SW 1271 (cell line): ENCODE data around the gene CELA2B.
"Not testable (repeated sequence)": the region's sequence is repeated elsewhere in the genome, so short reads cannot be mapped to it uniquely, and the experiment has no call there.

Experiments
- DNase-seq, 2 experiments: peaks; one replicate each; lab custom pipeline; 2025; lab: John Stamatoyannopoulos, UW

The CELA2B gene

GRCh38 chr1:15501208-15502032, 25.5 kb downstream of the CELA2B start:
- peak in 1 of 2 experiments; percentile 6 for DNase-seq

DNA sequence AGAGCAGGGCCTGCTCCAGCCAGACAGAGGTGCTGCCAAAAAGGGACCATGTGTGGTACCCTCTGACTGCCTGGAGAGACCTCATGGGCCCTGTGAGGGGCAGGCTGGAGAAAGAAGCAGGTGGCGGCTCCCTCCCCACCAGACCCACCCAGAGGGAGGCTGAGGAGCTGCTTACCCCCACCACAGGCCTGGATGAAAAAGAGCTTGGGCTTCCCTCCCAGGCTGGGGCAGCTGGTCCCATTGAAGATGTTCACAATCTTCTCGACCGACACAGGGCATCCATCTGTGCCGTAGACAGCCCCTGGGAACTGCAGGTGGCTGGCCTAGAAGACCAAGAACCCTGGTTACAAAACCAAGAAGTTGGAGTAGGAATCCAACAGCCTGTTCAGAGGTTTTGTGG, 28.5 kb downstream of the CELA2B start:
- DNase-seq, result no peak

- DNase-seq, result no peak
Measured at GRCh38 chr1:15506831-15507230, 30.9 kb downstream of the CELA2B start.

DNA sequence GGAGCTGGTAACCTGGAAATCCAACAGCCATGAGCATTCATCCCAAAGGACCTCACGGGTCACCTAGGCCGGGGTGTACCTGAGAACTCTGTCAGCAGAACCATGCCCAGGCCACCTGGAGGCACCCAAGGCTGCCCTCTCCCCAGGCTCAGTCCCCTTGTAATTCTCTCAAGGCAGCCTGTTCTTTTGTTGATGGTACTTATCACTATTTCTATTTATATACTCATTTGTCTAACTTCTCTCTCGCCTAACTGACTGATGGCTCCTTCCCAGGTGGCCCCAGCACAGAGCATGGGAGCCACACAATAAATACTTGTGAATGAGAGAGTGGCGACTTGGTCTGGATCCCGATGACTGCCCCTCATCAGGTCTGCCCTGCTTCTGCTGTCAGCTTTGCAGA, 31.4 kb downstream of the CELA2B start:
- DNase-seq, result no peak

DNA sequence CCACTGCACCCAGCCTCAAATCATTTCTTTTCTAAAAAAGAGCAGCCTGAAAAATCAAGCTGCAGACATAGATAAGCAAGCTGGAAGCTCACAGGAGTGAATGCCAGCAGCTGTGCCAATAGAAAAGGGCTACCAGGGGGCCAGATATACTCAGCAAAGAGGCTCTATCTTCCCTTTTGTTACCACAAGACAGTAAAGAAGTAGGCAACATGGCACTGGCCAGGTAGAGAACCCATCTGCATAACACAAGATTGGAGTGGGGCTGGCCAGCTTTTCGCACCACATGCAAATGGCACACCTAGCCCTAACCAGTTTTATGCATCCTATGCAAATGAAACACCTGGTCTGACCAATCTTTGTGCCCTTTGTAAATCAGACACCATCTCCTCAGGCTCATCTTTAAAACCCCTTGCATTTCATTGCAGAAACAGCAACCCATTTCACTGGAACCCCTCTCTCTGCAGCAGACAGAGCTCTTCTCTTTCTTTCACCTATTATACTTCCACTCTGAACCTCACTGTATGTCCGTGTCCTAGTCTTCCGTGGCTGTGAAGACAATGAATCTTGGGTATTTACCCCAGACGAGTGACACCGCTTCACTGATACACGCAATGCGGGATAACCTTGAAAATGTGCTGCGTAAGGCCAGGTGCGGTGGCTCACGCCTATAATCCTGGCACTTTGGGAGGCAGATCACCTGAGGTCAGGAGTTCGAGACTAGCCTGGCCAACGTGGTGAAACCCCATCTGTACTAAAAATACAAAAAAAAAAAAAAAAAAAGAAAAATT, 33.0 kb downstream of the CELA2B start:
- no peak for DNase-seq

DNA sequence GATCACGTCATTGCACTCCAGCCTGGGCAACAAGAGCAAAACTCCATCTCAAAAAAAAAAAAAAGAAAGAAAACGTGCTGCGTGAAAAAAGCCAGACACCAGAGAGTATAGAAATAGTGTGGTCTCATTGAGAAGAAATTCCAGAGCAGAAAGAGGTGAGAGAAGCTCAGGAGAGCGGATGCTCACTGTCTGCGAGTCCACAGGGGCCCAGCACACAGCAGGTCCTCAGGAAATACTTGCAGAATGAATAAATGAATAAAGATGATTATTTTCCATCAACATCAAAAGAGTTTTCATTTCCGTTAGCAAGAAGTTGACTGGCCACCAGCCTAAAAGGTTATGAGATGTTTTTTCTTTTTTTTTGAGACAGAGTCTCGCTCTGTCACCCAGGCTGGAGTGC, 33.7 kb downstream of the CELA2B start:
- no peak for DNase-seq

DNA sequence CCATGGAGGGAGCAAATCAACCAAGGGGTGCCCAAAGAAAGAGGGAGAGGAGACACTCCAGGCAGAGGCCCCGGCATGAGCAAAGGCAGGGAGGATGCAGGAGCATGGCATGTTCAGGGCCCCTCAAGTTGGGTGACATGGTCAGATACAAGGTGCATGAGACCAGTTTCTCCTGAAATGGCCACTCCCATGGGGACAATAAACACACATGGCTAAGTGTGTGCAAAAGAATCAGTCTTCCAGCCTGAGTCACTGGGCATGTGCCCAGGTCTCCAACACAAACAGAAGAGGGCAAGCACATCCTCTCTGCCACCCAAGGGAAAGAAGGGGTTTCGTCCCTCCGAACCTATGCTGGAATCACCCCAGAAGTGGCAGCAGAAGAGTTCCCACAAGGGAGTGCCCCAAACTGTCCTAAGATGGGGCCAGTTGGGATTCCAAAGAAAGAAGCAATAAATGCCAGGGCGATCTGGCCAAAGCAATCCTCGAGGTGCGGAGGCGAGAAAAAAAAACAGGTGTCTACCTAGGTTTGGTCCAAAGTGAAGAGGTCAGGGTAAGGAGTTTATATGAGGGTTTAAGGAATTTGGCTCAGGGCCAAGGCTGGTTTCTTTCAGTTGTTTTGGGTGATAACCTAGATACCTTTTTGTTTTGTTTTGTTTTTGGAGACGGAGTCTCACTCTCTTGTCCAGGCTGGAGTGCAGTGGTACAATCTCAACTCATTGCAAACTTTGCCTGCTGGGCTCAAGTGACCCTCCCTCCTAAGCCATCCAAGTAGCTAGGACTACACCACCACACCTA, 34.9 kb downstream of the CELA2B start:
- DNase-seq, result no peak

DNA sequence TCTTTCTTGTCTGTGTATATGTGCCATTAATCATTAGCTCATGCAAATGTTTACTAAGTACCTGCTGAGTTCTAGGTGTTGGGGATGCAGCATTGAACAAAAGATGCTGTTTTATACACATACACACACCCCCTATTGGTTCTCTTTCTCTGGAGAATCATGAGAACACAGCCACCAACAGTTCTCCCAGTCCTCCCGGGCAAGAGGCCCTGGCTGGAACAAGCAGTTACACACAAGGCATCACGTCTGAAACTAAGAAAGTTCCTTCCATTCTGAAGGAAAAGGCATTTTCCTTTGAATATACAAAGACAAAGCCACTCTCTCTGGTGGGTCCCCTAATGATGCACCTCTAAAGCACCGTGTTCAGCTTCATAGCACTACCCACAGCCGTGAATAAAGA, 37.3 kb downstream of the CELA2B start:
- no peak for DNase-seq

DNA sequence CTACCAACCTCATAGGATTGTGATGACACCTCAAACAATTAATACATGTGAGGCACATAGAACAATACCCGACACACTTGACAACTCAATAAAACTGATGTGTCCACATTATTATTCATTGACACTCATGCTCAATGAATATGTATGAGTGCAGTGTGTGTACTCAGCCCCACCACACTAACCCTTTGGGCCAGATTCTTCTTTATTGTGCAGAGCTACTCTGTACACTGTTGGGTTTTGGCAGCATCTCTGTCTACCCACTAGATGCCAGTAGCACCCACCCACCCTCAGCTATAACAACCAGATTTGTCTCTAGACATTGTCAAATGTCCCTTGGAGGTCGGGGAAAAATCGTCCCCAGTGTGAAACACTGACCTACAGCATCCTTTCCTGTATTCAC, 38.0 kb downstream of the CELA2B start:
- DNase-seq, result no peak

- not testable (repeated sequence) for DNase-seq
Measured at GRCh38 chr1:15514557-15514956, 38.7 kb downstream of the CELA2B start.

- DNase-seq, result peak in 1 of 2 experiments; percentile 25
Measured at GRCh38 chr1:15515022-15515663, 39.2 kb downstream of the CELA2B start.

GRCh38 chr1:15519625-15520024, 43.7 kb downstream of the CELA2B start:
- DNase-seq, result no peak

- DNase-seq, result not testable (repeated sequence)
Measured at GRCh38 chr1:15521206-15521906, 45.5 kb downstream of the CELA2B start.

DNA sequence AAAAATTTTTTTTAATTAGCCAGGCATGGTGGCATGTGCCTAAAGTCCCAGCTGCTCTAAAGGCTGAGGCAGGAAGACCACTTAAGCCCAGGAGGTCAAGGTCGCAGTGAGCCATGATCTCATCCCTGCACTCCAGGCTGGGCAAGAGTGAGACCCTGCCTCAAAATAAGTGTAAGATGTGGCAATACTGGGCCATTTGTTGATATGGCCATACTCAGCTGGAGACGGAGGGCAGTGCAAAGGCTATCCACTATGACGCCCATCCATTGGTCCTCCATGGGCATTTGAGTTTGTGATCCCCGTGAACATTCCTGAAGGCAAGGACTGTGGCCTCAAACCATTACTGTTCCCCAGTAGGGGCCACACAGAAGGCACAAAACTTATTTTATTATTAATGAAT, 46.6 kb downstream of the CELA2B start:
- DNase-seq, result no peak

- no peak for DNase-seq
Measured at GRCh38 chr1:15523104-15524020, 47.5 kb downstream of the CELA2B start.

- no peak for DNase-seq
Measured at GRCh38 chr1:15524021-15524282, 48.0 kb downstream of the CELA2B start, which contains the start of gene CASP9. Gene CASP9 (minus strand): TSS chr1:15524215. CDS start chr1:15524200, 15 bp downstream.

GRCh38 chr1:15524283-15525049, 48.6 kb downstream of the CELA2B start:
- DNase-seq, result peak; percentile 84 to 91

DNA sequence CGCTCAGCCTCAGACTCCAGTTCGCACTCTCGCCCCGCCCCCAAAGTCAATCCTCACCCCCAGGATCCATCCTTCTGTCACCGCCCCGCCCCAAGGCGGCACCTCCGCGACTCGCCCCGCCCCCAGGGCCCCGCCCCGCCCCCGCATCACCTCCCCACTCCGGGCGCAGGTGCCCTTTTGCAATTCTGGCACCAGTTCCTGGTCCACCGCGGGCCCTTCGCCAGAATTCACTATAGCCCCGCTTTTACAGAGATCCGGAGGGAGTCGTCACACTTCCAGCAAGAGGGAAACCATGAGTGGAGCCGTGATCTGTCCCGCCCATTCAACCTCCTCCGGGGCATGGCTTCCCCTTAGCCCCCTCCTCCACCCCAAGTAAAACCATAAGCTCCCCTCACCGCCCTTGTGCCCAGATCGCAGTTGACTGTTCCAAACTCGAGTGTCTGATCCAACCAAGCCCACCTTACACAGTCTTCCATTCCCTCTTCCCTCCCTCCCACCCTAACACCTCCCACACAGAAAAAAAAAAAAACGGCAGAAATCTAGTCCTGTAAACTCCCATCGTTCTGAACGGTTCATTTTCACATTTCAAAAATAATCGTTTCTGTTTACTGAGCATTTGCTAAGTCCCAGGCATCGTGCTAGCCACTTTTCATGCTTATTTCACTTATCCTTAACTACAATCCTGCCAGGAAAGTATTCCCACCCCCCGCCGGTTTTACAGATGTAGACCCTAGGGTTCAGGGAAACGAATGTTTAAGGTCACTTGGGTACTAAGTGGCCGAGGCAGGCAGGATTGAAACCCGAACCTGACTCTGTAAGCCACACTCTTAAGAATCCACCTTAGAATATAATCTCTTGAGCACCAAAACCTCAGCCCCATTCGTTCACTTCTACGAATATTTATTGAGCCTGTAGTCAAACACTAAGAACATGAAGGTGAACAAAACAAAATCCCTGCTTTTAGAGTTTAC, 49.4 kb downstream of the CELA2B start:
- peak; percentile 76 to 84 for DNase-seq
